ENCODE results near the gene MYMK. TPM values are rescaled to one million over a fixed set of nuclear protein-coding genes. Genes with fewer than 3 reads are reported as not detected.

MYMK gene
- total RNA-seq, 1 donor: not detected

DNA sequence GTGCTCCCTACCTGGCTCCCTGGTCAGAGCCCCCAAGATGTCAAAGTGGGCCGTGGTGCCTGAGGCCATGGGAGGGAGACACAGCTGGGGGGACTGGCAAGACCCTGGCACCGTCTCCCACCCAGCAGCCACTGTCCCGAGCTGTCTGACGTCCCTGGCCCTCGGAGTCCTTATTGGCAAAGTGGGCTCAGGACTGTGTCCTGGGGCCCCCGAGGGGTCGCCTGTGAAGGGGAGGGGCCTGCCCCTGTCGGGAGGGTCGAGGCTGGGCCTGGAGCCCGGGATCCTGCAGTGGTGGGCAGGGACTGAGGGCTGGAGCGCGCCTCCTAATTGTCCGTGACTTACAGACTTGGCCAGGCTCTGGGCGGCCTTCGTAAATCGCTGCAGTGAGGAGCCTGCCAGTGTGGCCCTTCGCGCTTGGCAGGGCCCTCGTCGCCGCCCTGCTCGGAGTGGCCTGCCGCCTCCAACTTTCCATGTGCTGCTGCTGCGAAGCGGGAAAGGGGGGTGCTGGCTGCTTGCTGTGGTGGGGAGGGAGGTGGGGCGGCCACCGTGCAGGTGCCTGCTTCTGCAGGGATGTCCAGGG is 13.7 kb downstream of the MYMK start:
- H3K9me3 ChIP-seq (ENCODE audit: low read depth, low read length): no peaks in the 10 kb centered on the region
- H3K4me3 ChIP-seq (ENCODE audit: low read length): no peak overlapping the region
- no peaks in the 10 kb centered on the region for H3K27me3 ChIP-seq (ENCODE audit: insufficient read depth, low read length)
- no peaks in the 10 kb centered on the region for H3K4me1 ChIP-seq (ENCODE audit: insufficient read depth, low read length)

DNA sequence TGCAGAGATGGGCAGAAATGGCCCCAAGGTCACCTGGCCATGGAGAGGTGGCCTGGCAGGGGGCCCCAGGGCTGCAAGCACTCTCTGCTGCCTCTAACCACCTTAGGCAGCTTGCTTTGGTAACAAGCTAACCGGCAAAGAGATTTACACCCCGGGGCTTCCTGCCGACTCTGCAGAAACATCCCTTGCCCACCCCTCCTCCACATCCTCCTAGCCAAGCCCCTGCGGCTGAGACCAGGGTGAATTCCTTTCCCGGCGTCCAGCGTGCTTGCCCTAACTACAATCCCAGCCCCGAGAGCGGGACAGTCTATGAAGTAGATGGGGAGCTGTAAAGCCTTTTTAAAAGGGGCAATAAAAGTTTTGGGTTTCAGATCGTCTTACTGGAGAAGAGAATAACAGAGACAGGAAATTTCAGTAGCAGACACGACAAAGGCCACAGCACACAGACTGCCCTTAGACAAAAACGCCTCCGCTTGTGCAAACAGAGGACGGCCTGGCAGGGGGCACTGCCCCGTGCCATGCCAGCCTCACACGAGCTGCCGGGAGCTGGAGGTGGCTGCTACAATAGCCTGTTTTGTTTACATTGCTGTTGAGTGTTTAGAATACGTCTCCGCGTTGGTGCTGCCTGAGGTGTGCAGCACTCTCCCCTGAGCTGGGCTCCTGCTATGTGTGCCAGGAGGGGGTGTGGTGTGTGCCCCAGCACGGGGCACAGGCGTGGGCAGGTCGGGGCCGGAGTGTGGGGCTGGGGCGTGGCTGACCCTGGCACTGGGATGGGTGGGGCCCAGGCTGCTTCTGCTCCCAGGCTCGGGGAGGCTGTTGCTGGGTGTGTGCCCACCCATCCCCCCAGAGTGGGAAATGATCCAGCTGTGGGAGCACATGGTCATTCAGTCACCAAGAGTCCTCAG is 15.3 kb downstream of the MYMK start:
- Histone ChIP-seq H3K4me3 (ENCODE audit: low read length) (no peak overlapping the region), H3K9me3 (ENCODE audit: low read depth, low read length) (no peaks in the 10 kb centered on the region), H3K27me3 (ENCODE audit: insufficient read depth, low read length) (no peaks in the 10 kb centered on the region), H3K4me1 (ENCODE audit: insufficient read depth, low read length) (no peaks in the 10 kb centered on the region)

DNA sequence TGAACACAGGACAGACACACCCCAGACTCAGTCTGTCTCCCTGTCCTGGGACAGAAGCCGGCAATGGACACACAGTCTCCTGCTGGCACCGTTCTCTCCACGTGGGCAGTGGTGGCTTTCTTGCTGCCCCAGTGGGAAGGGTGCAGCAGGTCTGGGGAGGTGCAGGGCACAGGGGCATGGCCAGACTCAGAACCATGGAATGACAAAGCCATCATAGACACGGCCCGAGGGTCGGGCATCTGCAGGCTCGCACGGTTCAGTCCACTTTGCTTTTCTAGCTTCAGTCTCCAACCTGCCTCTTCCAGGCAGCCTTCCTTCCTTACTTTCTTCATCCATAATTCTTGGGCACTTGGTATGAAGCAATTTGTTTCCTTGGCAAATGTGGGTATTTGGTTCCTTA is 16.7 kb downstream of the MYMK start:
- Histone ChIP-seq H3K27me3 (ENCODE audit: insufficient read depth, low read length) (no peaks in the 10 kb centered on the region), H3K9me3 (ENCODE audit: low read depth, low read length) (no peaks in the 10 kb centered on the region), H3K4me1 (ENCODE audit: insufficient read depth, low read length) (no peaks in the 10 kb centered on the region), H3K4me3 (ENCODE audit: low read length) (no peak overlapping the region)

DNA sequence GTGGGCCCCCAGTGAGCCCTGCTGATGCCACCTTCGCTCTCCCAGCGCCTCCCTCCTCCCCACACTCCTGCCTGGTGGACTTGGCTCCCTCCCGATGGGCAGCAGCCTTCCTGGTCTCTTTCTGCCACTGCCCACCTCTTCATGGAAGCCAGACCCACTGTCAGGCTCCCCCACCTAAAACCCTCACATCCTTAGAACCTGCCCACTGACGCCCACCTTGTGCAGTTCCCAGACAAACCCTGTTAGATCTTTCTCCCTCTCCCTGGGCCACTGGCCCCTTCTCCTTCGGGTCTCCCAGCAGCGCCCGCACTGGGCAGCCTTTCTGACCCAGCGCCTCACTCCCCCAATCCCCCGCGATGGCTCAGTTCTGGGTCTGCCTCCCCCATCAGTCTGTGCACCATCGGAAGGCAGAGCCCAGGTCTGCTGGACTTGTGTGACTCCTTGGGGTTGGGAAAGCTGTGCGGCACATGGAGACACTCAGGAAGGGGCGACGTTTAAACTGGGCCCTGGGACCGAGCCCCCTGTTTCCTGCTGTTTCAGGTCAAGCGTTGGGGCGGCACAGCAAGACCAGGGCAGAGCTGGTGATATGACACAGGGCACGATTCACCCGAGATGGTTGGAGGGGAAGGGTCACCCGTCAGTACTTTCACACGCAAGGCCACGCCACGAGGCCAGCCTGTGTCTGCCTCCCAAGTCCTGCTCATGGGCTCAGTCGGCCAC is 17.4 kb downstream of the MYMK start:
- no peaks in the 10 kb centered on the region for H3K27me3 ChIP-seq (ENCODE audit: insufficient read depth, low read length)
- peaks cover 3% of the 10 kb centered on the region for H3K9me3 ChIP-seq (ENCODE audit: low read depth, low read length)
- no peak overlapping the region for H3K4me3 ChIP-seq (ENCODE audit: low read length)
- no peaks in the 10 kb centered on the region for H3K4me1 ChIP-seq (ENCODE audit: insufficient read depth, low read length)

DNA sequence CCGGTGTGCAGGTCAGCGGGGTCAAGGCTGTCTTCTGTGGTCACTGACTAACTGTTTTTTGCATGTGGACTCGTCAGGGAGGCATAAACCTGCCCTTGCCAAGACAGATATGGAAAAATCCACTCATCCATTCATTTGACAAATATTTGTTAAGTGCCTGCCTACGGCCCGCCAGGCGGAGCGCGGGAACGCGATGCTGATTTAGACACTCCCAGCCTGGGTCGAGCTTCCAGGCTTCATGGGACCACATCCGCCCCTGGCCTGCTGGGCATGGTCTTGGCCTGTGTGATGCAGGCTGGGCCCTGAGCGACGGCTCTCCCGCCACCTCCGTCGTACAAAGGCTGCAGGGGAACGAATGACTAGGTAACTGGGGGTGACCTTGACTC is 18.1 kb downstream of the MYMK start:
- Histone ChIP-seq H3K4me1 (ENCODE audit: insufficient read depth, low read length) (no peaks in the 10 kb centered on the region), H3K4me3 (ENCODE audit: low read length) (no peak overlapping the region), H3K9me3 (ENCODE audit: low read depth, low read length) (peaks cover 9% of the 10 kb centered on the region), H3K27me3 (ENCODE audit: insufficient read depth, low read length) (no peaks in the 10 kb centered on the region)

DNA sequence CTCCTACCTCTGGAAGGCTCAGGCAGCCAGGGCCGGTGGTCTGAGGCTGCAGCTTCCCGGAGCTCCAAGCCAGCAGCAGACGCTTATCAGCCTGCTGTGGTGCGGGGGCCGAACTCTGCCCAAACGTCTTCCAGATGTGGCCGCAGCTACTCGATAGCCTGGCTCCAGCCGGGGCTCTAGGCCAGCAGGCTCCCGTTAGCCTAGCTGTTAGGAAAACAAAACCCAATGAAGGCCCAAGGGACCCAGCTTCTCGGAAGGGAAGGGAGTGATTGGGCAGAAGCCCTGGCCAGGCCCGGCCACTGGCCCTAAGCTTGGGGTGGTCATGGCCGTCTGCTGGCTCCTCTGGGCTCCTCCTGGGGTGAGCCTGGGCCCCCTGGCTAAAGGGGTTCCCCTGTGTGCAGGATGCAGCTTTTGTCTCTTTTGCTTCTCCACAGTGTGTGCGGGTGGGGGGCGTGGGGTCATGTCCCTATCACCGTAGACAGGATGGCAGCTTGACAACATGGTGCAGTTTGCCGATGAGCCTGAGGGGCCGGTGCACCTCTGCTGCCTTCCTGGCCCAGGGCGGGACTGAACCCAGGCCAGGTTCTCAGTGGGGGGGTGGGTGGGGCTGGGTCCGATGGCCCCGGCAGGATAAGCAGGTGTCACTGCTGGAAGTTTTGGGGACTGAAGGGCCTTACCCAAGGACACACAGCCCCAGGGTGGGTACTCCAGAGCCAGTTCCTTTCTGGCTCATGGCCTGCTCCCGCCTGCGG is 18.7 kb downstream of the MYMK start:
- Histone ChIP-seq H3K9me3 (ENCODE audit: low read depth, low read length) (peaks cover 9% of the 10 kb centered on the region), H3K4me3 (ENCODE audit: low read length) (no peak overlapping the region), H3K27me3 (ENCODE audit: insufficient read depth, low read length) (no peaks in the 10 kb centered on the region), H3K4me1 (ENCODE audit: insufficient read depth, low read length) (no peaks in the 10 kb centered on the region)

DNA sequence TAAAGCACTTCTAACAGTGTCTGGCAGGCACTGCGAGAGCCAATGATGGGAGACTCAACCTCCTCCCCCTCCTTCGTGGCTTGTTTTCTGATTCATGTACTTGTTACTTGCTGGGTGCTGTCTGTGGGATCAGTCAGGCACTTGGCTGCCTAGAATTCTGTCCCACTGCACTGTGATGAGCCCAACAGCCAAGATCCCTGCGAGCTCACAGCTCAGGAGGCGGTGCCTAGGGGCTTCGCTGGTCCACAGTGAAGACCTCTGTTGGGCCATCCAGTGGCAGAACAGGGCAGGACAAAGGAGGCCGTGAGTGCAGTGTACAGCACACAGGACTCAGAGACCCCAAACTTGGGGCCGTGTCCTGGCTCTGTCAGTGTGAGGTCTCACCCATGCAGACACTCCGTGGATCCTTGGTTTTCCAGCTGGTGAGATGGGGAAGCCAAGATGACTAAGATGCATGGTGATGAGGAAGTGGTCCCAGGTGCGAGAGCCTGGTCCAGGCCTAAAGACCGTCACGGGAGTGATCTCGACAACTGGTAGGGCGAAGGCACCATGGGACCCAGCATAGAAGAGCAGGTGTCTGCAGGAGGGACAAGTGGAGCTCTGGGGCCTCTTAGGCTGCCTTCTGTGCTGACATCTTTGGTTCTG is 19.5 kb downstream of the MYMK start:
- peaks cover 9% of the 10 kb centered on the region for H3K9me3 ChIP-seq (ENCODE audit: low read depth, low read length)
- no peaks in the 10 kb centered on the region for H3K27me3 ChIP-seq (ENCODE audit: insufficient read depth, low read length)
- no peaks in the 10 kb centered on the region for H3K4me1 ChIP-seq (ENCODE audit: insufficient read depth, low read length)
- no peak overlapping the region for H3K4me3 ChIP-seq (ENCODE audit: low read length)

DNA sequence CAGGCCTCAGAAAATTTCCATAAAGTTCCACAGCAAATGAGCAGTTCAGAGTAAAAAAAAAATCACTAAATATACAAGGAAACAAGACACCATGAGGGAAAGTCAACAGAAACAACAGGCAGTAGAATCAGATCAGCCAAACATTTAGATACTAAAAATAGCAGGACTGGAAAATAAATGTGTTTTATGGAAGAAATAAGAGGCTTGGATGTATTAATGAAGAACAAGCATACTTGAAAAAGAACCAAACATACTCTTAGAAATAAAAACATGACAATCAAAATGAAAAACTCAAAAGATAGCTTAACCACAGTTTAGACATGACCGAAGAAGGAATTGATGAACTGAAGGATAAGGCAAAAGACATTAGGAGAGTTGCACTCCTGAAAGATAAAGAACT is 22.6 kb downstream of the MYMK start:
- Histone ChIP-seq H3K4me1 (ENCODE audit: insufficient read depth, low read length) (no peaks in the 10 kb centered on the region), H3K9me3 (ENCODE audit: low read depth, low read length) (peaks cover 9% of the 10 kb centered on the region)

DNA sequence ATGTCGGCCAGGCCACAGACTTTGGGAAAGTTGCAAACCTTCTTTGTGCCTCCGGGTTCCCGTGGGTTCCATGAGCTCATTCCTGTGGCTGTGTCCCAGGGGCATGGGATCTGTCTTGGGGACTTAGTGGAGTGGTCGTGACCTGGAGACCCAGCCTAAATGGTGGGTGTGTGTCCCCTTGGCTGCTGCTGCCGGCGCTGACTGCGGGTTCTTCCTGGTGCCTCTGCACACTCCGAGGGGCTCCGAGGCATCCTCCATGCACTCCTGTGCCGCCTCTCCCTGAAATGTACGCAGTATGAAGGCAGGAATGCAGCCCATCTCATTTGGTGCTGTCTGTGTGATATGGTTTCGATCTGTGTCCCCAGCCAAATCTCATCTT is 24.9 kb downstream of the MYMK start:
- H3K4me1 ChIP-seq (ENCODE audit: insufficient read depth, low read length): no peaks in the 10 kb centered on the region
- H3K9me3 ChIP-seq (ENCODE audit: low read depth, low read length): peaks cover 9% of the 10 kb centered on the region
- H3K27me3 ChIP-seq (ENCODE audit: insufficient read depth, low read length): no peaks in the 10 kb centered on the region
- H3K4me3 ChIP-seq (ENCODE audit: low read length): no peak overlapping the region

More for the DNA sequence above, 22.6 kb downstream of the MYMK start:
- Histone ChIP-seq H3K27me3 (ENCODE audit: insufficient read depth, low read length) (no peaks in the 10 kb centered on the region), H3K4me3 (ENCODE audit: low read length) (no peak overlapping the region)

DNA sequence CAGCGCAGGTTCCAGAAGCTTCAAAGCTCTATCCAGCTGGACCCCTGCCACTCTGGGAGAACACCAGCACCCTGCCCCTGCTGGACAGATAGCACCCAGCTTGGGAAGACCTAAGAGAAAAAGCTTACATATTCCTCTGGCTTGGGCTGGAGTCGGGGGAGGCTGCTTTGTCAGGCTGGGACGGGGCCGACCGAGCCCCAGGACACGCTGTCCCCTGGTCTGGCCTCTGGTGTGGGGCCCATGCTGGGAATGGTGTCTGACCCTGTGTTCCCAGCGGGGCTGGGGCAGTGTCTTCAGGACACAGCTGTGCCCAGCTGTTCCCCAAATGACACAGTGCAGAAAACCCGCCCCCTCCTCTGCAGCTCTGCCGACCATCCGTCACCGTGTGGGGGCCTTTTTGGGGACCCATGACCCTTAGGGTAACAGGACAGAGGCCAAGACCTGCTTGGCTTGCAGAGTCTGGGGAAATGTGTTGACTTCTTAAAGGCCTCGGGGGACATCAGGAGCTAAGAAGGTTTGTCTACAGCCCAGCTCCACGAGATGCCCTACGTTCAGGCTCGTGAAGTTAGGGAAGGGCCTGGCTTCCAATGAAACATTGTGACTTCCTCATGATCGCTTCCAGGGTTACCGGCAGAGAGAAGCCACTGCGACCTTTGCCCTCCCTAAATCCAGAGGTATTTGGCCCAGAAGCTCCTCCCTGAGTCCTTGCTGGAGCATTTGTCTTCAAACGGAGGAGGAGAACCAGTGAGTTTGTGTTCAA is 25.4 kb downstream of the MYMK start:
- H3K4me3 ChIP-seq (ENCODE audit: low read length): no peak overlapping the region
- H3K9me3 ChIP-seq (ENCODE audit: low read depth, low read length): peaks cover 9% of the 10 kb centered on the region
- no peaks in the 10 kb centered on the region for H3K27me3 ChIP-seq (ENCODE audit: insufficient read depth, low read length)
- no peaks in the 10 kb centered on the region for H3K4me1 ChIP-seq (ENCODE audit: insufficient read depth, low read length)

DNA sequence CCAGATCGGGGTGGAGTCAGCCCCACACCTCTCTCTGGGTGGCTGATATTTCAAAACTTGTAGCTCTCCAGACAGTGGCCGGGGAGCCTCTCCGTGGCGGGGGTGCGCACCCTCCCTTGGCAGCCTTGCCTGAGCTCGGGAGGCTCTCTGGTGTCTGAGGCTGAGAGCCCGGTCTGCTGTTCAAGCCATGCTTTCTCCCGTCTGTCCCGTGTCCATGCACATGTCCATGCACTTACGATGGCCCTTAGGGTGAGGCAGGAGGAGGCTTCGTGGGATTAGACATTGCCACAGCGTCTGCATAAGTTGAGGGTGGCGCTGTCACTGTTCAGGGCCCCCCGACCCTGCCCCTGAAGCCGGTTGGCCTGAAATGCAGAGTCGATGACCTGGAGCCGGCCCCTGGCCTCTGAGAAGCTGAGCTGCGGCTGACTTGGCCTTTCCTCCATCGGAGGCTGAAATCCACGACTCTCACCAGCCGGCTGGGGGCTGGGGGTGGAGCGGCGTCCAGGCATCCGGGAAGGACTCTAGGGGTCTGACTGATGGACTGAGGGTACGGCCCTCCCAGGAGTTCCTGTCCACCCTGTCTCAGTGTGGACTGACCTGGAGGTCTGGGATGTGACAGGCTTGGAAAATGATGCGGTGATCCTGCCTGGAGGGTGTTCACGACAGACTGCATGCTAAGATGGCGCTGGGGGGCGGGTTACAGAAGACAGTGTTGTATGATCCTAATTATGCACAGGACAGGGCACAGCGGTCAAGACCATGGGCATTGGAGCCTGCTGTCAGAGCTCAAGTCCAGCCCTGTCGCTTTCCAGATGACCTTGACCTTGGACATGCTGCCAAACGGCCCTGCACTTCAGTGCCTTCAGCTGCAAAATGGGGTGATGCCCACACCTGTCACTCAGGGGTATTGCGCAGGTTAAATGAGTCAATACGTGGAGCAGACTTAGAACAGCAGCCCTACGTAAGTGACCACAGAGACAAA is 27.6 kb downstream of the MYMK start:
- Histone ChIP-seq H3K4me1 (ENCODE audit: insufficient read depth, low read length) (no peaks in the 10 kb centered on the region), H3K9me3 (ENCODE audit: low read depth, low read length) (peaks cover 3% of the 10 kb centered on the region), H3K27me3 (ENCODE audit: insufficient read depth, low read length) (no peaks in the 10 kb centered on the region), H3K4me3 (ENCODE audit: low read length) (no peak overlapping the region)

DNA sequence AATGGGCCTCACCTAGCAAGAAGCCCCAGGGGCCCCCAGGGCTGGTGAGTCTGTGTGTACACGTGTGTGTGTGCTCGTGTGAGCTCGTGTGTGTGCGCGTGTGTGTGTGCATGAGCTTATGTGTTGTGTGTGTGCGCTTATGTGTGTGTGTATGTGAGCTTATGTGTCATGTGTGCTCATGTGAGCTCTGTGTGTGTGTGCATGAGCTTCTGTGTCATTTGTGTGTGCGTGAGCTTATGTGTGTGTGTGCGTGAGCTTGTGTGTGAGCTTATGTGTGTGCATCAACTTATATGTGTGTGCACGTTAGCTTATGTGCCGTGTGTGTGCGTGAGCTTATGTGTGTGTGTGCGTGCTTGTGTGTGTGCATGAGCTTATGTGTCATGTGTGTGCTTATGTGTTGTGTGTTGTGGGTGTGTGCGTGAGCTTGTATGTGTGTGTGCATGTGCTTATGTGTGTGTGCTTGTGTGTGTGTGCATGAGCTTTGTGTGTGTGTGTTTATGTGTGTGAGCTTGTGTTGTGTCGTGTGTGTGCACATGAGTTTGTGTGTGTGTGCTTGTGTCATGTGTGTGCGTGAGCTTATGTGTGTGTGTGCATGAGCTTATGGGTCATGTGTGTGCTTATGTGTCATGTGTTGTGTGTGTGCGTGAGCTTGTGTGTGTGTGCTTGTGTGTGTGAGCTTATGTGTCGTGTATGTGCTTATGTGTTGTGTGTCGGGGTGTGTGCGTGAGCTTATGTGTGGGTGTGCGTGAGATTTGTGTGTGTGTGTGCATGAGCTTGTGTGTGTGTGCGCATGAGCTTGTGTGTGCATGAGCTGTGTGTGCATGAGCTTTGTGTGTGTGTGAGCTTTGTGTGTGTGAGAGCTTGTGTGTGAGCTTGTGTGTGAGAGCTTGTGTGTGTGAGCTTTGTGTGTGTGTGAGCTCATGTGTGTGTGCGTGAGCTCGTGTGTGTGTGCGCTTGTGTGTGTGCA is 29.1 kb downstream of the MYMK start:
- H3K27me3 ChIP-seq (ENCODE audit: insufficient read depth, low read length): no peaks in the 10 kb centered on the region
- no peaks in the 10 kb centered on the region for H3K9me3 ChIP-seq (ENCODE audit: low read depth, low read length)
- H3K4me1 ChIP-seq (ENCODE audit: insufficient read depth, low read length): no peaks in the 10 kb centered on the region
- no peak overlapping the region for H3K4me3 ChIP-seq (ENCODE audit: low read length)

Measured in mononuclear cell (primary cell).